DND-41 (cell line): ENCODE measurements around the gene ZFHX3.

Experiments used
- ATAC-seq: fragments of 200-7000 bp; cut with Tn5 transposase; 3 replicates; pipeline ENCODE4 v1.9.1; 2021; ENCODE audit warnings: low read depth; ENCODE audit not compliant: insufficient read depth
- DNase-seq: peaks from one replicate; pipeline ENCODE4 v3.0.0-alpha.2; 2020
- H2AFZ ChIP-seq: 2 replicates; pipeline ENCODE4 v1.6.0; 2012; ENCODE audit warnings: low read depth, low read length
- H3K27ac ChIP-seq: 2 replicates; pipeline ENCODE4 v1.5.1; 2012; ENCODE audit warnings: low read length, inconsistent platforms
- H3K27me3 ChIP-seq: fragments of 200-600 bp; sonication (generic); 2 replicates; pipeline ENCODE4 v1.6.0; 2012; ENCODE audit warnings: low read length, mild to moderate bottlenecking, inconsistent platforms; ENCODE audit not compliant: insufficient read depth, poor library complexity
- H3K36me3 ChIP-seq: 2 replicates; pipeline ENCODE4 v1.5.1; 2012; ENCODE audit warnings: low read length, inconsistent platforms; ENCODE audit not compliant: insufficient read depth
- H3K4me1 ChIP-seq: 2 replicates; pipeline ENCODE4 v1.5.1; 2012; ENCODE audit warnings: mild to moderate bottlenecking, low read length; ENCODE audit not compliant: insufficient read depth
- H3K4me2 ChIP-seq: 2 replicates; pipeline ENCODE4 v1.6.0; 2012; ENCODE audit warnings: mild to moderate bottlenecking, moderate library complexity, low read length, inconsistent platforms; ENCODE audit not compliant: insufficient read depth
- H3K4me3 ChIP-seq, 2 experiments: fragments of 200-600 bp in 1 of 2; shearing (Covaris generic) in 1 of 2; 2 replicates each; pipeline ENCODE4 v1.5.1; 2012 to 2016; ENCODE audit warnings: inconsistent platforms in 2 of 2, low read length in 2 of 2, mild to moderate bottlenecking in 2 of 2, low read depth in 1 of 2, moderate library complexity in 1 of 2
- H3K79me2 ChIP-seq: 2 replicates; pipeline ENCODE4 v1.6.0; 2012; ENCODE audit warnings: low read length, inconsistent platforms; ENCODE audit not compliant: insufficient read depth
- H3K9ac ChIP-seq: 2 replicates; pipeline ENCODE4 v1.6.0; 2012; ENCODE audit warnings: low read depth, mild to moderate bottlenecking, inconsistent platforms, low read length, moderate library complexity
- H3K9me3 ChIP-seq: 2 replicates; pipeline ENCODE4 v1.5.1; 2012; ENCODE audit warnings: low read length, moderate library complexity, mild to moderate bottlenecking, inconsistent platforms; ENCODE audit not compliant: insufficient read depth, severe bottlenecking
- H4K20me1 ChIP-seq: 2 replicates; pipeline ENCODE4 v1.6.0; 2012; ENCODE audit warnings: low read length; ENCODE audit not compliant: insufficient read depth
- CTCF ChIP-seq: IDR thresholded peaks from 2 replicates; pipeline ENCODE4 v1.5.1; 2012; ENCODE audit warnings: borderline replicate concordance, low read length, moderate library complexity, mild to moderate bottlenecking; ENCODE audit not compliant: poor library complexity, severe bottlenecking; ENCODE audit errors: extremely low read depth
- EZH2 ChIP-seq: IDR thresholded peaks from 3 replicates; pipeline ENCODE4 v1.6.1; 2012; ENCODE audit warnings: borderline replicate concordance, low read depth, mild to moderate bottlenecking, moderate library complexity, low read length, inconsistent platforms; ENCODE audit not compliant: severe bottlenecking

ZFHX3 gene

GRCh38 chr16:72946063-72946462 lies 101.9 kb downstream of the ZFHX3 start:
- no peak overlapping the region for H3K4me3 ChIP-seq
- H3K4me1 ChIP-seq: no peaks in the 10 kb centered on the region
- ATAC-seq: no peak
- H3K9ac ChIP-seq: no peak overlapping the region
- no peak overlapping the region for H2AFZ ChIP-seq
- H3K4me2 ChIP-seq: no peak overlapping the region
- no peaks in the 10 kb centered on the region; the same call in 1 of the 2 replicates for H4K20me1 ChIP-seq
- peaks cover 11% of the 10 kb centered on the region for H3K36me3 ChIP-seq
- no peak for DNase-seq
- no peaks in the 10 kb centered on the region for H3K9me3 ChIP-seq
- no peak overlapping the region for H3K27ac ChIP-seq
- H3K27me3 ChIP-seq: no peaks in the 10 kb centered on the region
- no peaks in the 10 kb centered on the region for H3K79me2 ChIP-seq
- TF ChIP-seq EZH2: no peak
- TF ChIP-seq CTCF: no peak

- ATAC-seq: no peak
- no peak overlapping the region for H3K9ac ChIP-seq
- H3K27me3 ChIP-seq: no peaks in the 10 kb centered on the region
- no peaks in the 10 kb centered on the region; the same call in 1 of the 2 replicates for H4K20me1 ChIP-seq
- H3K4me1 ChIP-seq: no peaks in the 10 kb centered on the region
- no peaks in the 10 kb centered on the region for H3K79me2 ChIP-seq
- no peak for DNase-seq
- no peak overlapping the region for H3K27ac ChIP-seq
- TF ChIP-seq CTCF (no peak), EZH2 (no peak)
- H3K4me3 ChIP-seq: no peak overlapping the region
- no peaks in the 10 kb centered on the region for H3K9me3 ChIP-seq
- H3K4me2 ChIP-seq: no peak overlapping the region
- H3K36me3 ChIP-seq: peaks cover 8% of the 10 kb centered on the region
- no peak overlapping the region for H2AFZ ChIP-seq
These were observed 102.3 kb downstream of the ZFHX3 start for GRCh38 chr16:72945611-72946010.

GRCh38 chr16:72944757-72945485 lies 103.0 kb downstream of the ZFHX3 start:
- Histone ChIP-seq H3K27ac (no peak overlapping the region), H3K9me3 (no peaks in the 10 kb centered on the region), H3K36me3 (0 out of 2 replicates have a peak, but pooled peaks cover 2% of the 10 kb centered on the region), H4K20me1 (no peaks in the 10 kb centered on the region; the same call in 1 of the 2 replicates), H3K27me3 (no peaks in the 10 kb centered on the region), H3K4me1 (no peaks in the 10 kb centered on the region), H2AFZ (no peak overlapping the region), H3K4me2 (no peak overlapping the region), H3K79me2 (no peaks in the 10 kb centered on the region), H3K9ac (no peak overlapping the region), H3K4me3 (no peak overlapping the region)
- no peak for ATAC-seq
- TF ChIP-seq CTCF: no peak
- TF ChIP-seq EZH2: no peak
- no peak for DNase-seq
